Activated naive CD8-positive, alpha-beta T cell treated with anti-CD3 and anti-CD28 coated beads, Interleukin-2, amount 50 U/mL, for 24 hours (primary cell): ENCODE data around the gene PRDM8.
A peak's percentile ranks its signal among the peaks of the same experiment; 100 is the strongest.

Experiments used
- ATAC-seq: fragments of 150-1000 bp; cut with Tn5 transposase; one replicate; pipeline ENCODE4 v1.10.0; 2021
- DNase-seq: peaks from one replicate; pipeline ENCODE4 v3.0.0; 2021
- H3K27ac Mint-ChIP-seq: one replicate; pipeline ENCODE4 v1.8.0; 2021; ENCODE audit warnings: mild to moderate bottlenecking, mixed read lengths
- H3K27me3 Mint-ChIP-seq: one replicate; pipeline ENCODE4 v1.8.0; 2021; ENCODE audit warnings: mixed read lengths
- H3K36me3 Mint-ChIP-seq: one replicate; pipeline ENCODE4 v1.8.0; 2021; ENCODE audit warnings: low read depth, mixed read lengths
- H3K4me1 Mint-ChIP-seq: one replicate; pipeline ENCODE4 v1.8.0; 2021; ENCODE audit warnings: mixed read lengths
- H3K4me3 Mint-ChIP-seq: one replicate; pipeline ENCODE4 v1.8.0; 2021; ENCODE audit warnings: mild to moderate bottlenecking, moderate library complexity, mixed read lengths
- H3K9me3 Mint-ChIP-seq: one replicate; pipeline ENCODE4 v1.8.0; 2021; ENCODE audit warnings: mixed read lengths

The PRDM8 gene

GRCh38 chr4:80196922-80197573, at the start of gene PRDM8:
TSS of gene PRDM8 (plus strand) at chr4:80197503. CDS start at chr4:80200081, 2,578 bp downstream.
- peak; percentile 28 for DNase-seq
- peaks cover 8% of the 10 kb centered on the region for H3K36me3 Mint-ChIP-seq

DNA sequence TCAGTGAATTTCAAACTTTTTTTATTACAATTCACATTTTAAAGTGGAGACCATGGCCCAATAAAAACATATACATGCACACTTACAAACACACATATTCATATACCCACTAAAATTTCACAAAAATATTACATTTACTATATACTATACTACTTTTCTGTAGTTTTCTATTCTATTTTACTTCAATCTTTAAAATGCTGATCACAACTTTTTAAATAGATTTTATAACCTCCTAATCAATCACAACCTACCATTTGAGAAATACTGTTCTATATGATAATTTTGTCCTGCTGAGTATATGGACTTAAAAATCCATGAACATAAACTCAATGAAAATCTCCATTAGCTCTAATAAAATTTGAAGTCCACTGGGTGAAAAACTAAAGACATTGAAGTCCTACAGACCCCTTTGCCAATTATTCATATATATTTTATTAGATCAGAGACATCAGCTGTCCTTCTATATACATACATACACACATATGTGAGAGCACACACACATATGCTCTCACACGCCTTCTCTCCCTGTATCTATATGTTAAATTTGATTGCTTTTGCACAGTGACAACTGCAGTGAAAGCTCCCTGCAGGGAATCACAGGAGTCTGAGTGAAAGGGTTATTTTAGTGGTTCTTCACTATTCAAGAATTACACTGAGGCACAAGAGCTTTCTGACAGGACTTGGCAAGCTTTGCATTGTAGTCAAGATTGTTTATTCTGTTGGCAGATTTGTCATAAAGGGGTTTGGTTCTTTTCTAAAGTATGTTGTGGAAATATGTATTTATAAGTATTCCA, 46.7 kb upstream of the PRDM8 start:
- Mint-ChIP-seq H3K36me3 (no peaks in the 10 kb centered on the region), H3K4me1 (peaks cover 21% of the 10 kb centered on the region), H3K27me3 (no peaks in the 10 kb centered on the region), H3K9me3 (no peaks in the 10 kb centered on the region), H3K4me3 (no peak overlapping the region), H3K27ac (no peak overlapping the region)
- ATAC-seq = no peak
- no peak for DNase-seq

More at GRCh38 chr4:80196922-80197573, at the start of gene PRDM8:
- Mint-ChIP-seq H3K4me1 (peaks cover 29% of the 10 kb centered on the region), H3K27ac (no peak within 1 kb of the TSS), H3K9me3 (no peaks in the 10 kb centered on the region), H3K4me3 (peak within 1 kb of the TSS; percentile 60), H3K27me3 (peaks cover 30% of the 10 kb centered on the region)
- peak; percentile 45 for ATAC-seq

- no peaks in the 10 kb centered on the region for H3K36me3 Mint-ChIP-seq
- H3K27ac Mint-ChIP-seq = no peak overlapping the region
- H3K9me3 Mint-ChIP-seq = no peaks in the 10 kb centered on the region
- H3K27me3 Mint-ChIP-seq = no peaks in the 10 kb centered on the region
- H3K4me1 Mint-ChIP-seq = peaks cover 21% of the 10 kb centered on the region
- H3K4me3 Mint-ChIP-seq = no peak overlapping the region
- no peak for ATAC-seq
- DNase-seq = no peak
Measured at GRCh38 chr4:80151981-80152380, 45.3 kb upstream of the PRDM8 start.

- peak; percentile 90 for ATAC-seq
- no peaks in the 10 kb centered on the region for H3K9me3 Mint-ChIP-seq
- no peak for DNase-seq
- no peaks in the 10 kb centered on the region for H3K36me3 Mint-ChIP-seq
- H3K4me3 Mint-ChIP-seq = peak overlapping the region; percentile 48
- peak overlapping the region; percentile 96 for H3K27ac Mint-ChIP-seq
- no peaks in the 10 kb centered on the region for H3K27me3 Mint-ChIP-seq
- peaks cover 30% of the 10 kb centered on the region for H3K4me1 Mint-ChIP-seq
Measured at GRCh38 chr4:80153874-80154544, 43.3 kb upstream of the PRDM8 start.

DNA sequence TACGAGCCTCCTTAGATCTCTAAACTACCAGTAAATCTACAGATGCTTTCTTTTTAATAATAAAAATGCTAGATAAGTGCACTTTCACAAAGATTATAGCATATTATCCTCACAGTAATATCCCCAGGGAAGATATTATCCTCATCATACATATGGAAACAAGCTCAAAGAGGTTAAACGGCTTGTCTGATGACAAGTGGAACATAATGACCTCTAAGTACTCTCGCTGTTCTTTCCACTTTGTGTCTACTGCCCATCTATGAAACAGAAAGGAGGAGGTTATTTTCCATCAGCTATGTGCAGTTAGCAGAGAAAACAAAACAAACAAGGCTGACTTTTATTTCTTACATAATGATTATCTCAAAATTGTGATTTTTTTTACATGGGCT, 42.8 kb upstream of the PRDM8 start:
- no peak for DNase-seq
- Mint-ChIP-seq H3K4me3 (peak overlapping the region; percentile 48), H3K9me3 (no peaks in the 10 kb centered on the region), H3K4me1 (peaks cover 30% of the 10 kb centered on the region), H3K36me3 (no peaks in the 10 kb centered on the region), H3K27ac (peak overlapping the region; percentile 96), H3K27me3 (no peaks in the 10 kb centered on the region)
- ATAC-seq = peak; percentile 71

GRCh38 chr4:80155316-80155982, 41.9 kb upstream of the PRDM8 start:
- no peaks in the 10 kb centered on the region for H3K9me3 Mint-ChIP-seq
- no peaks in the 10 kb centered on the region for H3K27me3 Mint-ChIP-seq
- no peaks in the 10 kb centered on the region for H3K36me3 Mint-ChIP-seq
- peaks cover 30% of the 10 kb centered on the region for H3K4me1 Mint-ChIP-seq
- DNase-seq (no peak), ATAC-seq (no peak)
- peak overlapping the region; percentile 96 for H3K27ac Mint-ChIP-seq
- H3K4me3 Mint-ChIP-seq = no peak overlapping the region

GRCh38 chr4:80156410-80156809, 40.9 kb upstream of the PRDM8 start:
- DNase-seq (no peak), ATAC-seq (no peak)
- no peak overlapping the region for H3K4me3 Mint-ChIP-seq
- H3K9me3 Mint-ChIP-seq = no peaks in the 10 kb centered on the region
- H3K36me3 Mint-ChIP-seq = no peaks in the 10 kb centered on the region
- H3K27me3 Mint-ChIP-seq = no peaks in the 10 kb centered on the region
- H3K27ac Mint-ChIP-seq = no peak overlapping the region
- H3K4me1 Mint-ChIP-seq = peaks cover 30% of the 10 kb centered on the region

DNA sequence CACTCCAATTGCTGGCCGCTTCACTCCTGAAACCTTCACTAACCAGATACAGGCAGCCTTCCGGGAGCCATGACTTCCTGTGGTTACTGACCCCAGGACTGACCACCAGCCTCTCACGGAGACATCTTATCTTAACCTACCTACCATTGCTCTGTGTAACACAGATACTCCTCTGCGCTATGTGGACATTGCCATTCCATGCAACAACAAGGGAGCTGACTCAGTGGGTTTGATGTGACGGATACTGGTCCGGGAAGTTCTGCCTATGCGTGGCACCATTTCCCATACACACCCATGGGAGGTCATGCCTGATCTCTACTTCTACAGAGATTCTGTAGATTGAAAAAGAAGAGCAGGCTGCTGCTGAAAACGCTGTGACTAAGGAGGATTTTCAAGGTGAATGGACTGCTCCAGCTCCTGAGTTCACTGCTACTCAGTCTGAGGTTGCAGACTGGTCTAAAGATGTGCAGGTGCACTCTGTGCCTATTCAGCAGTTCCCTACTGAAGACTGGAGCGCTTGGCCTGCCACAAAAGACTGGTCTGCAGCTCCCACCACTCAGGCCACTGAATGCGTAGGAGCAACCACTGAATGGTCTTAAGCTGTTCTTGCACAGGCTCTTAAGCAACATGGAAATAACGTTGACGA, 35.8 kb upstream of the PRDM8 start:
- Mint-ChIP-seq H3K27ac (no peak overlapping the region), H3K4me3 (no peak overlapping the region)

GRCh38 chr4:80162418-80162817, 34.9 kb upstream of the PRDM8 start:
- Mint-ChIP-seq H3K27ac (no peak overlapping the region), H3K27me3 (no peaks in the 10 kb centered on the region), H3K4me3 (no peak overlapping the region), H3K4me1 (peaks cover 4% of the 10 kb centered on the region), H3K9me3 (no peaks in the 10 kb centered on the region), H3K36me3 (no peaks in the 10 kb centered on the region)
- DNase-seq (no peak), ATAC-seq (no peak)

More for the DNA sequence above, 35.8 kb upstream of the PRDM8 start:
- Mint-ChIP-seq H3K9me3 (no peaks in the 10 kb centered on the region), H3K36me3 (no peaks in the 10 kb centered on the region), H3K27me3 (no peaks in the 10 kb centered on the region), H3K4me1 (peaks cover 9% of the 10 kb centered on the region)
- no peak for DNase-seq
- no peak for ATAC-seq

GRCh38 chr4:80165855-80166254, 31.4 kb upstream of the PRDM8 start:
- no peak for ATAC-seq
- no peak overlapping the region for H3K27ac Mint-ChIP-seq

GRCh38 chr4:80171251-80171650, 26.1 kb upstream of the PRDM8 start:
- ATAC-seq = peak; percentile 67
- H3K4me3 Mint-ChIP-seq = no peak overlapping the region
- no peak for DNase-seq
- H3K27me3 Mint-ChIP-seq = no peaks in the 10 kb centered on the region
- H3K4me1 Mint-ChIP-seq = peaks cover 54% of the 10 kb centered on the region
- H3K9me3 Mint-ChIP-seq = peaks cover 4% of the 10 kb centered on the region
- peak overlapping the region; percentile 92 for H3K27ac Mint-ChIP-seq
- no peaks in the 10 kb centered on the region for H3K36me3 Mint-ChIP-seq

More at GRCh38 chr4:80165855-80166254, 31.4 kb upstream of the PRDM8 start:
- DNase-seq = no peak
- H3K4me1 Mint-ChIP-seq = peaks cover 7% of the 10 kb centered on the region
- H3K27me3 Mint-ChIP-seq = no peaks in the 10 kb centered on the region
- H3K4me3 Mint-ChIP-seq = no peak overlapping the region
- peaks cover 4% of the 10 kb centered on the region for H3K9me3 Mint-ChIP-seq
- H3K36me3 Mint-ChIP-seq = no peaks in the 10 kb centered on the region

- peaks cover 4% of the 10 kb centered on the region for H3K9me3 Mint-ChIP-seq
- ATAC-seq (no peak), DNase-seq (no peak)
- peak overlapping the region; percentile 92 for H3K27ac Mint-ChIP-seq
- H3K4me1 Mint-ChIP-seq = peaks cover 54% of the 10 kb centered on the region
- H3K36me3 Mint-ChIP-seq = no peaks in the 10 kb centered on the region
- peak overlapping the region; percentile 54 for H3K4me3 Mint-ChIP-seq
- no peaks in the 10 kb centered on the region for H3K27me3 Mint-ChIP-seq
Measured at GRCh38 chr4:80171656-80172055, 25.6 kb upstream of the PRDM8 start.

GRCh38 chr4:80172203-80172602, 25.1 kb upstream of the PRDM8 start:
- DNase-seq (no peak), ATAC-seq (peak; percentile 85)
- peak overlapping the region; percentile 92 for H3K27ac Mint-ChIP-seq
- H3K27me3 Mint-ChIP-seq = no peaks in the 10 kb centered on the region
- H3K4me1 Mint-ChIP-seq = peaks cover 56% of the 10 kb centered on the region
- H3K9me3 Mint-ChIP-seq = peaks cover 4% of the 10 kb centered on the region
- H3K4me3 Mint-ChIP-seq = peak overlapping the region; percentile 54
- H3K36me3 Mint-ChIP-seq = no peaks in the 10 kb centered on the region

DNA sequence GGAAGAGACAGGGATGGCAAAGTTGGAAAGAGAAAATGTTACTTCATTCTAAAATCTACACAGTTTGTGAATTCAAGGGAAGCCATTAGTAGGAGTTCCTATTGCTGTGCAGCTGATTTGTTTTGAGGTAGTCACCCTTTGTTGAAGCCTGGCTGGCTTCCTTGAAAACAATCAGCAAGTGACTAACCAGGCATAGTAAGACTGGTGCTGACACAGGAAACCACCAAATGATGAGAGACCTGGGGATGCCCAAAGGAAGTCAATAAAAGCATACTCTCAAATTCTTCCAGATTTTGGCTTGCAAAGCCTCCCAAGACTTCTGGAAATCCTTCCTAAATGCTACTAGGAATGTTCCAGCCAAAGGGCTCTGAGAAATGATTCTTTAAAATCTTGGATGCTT, 23.9 kb upstream of the PRDM8 start:
- peaks cover 8% of the 10 kb centered on the region for H3K9me3 Mint-ChIP-seq
- H3K4me1 Mint-ChIP-seq = peaks cover 56% of the 10 kb centered on the region
- H3K36me3 Mint-ChIP-seq = no peaks in the 10 kb centered on the region
- no peak for DNase-seq
- peak overlapping the region; percentile 54 for H3K4me3 Mint-ChIP-seq
- no peaks in the 10 kb centered on the region for H3K27me3 Mint-ChIP-seq
- ATAC-seq = peak; percentile 88
- H3K27ac Mint-ChIP-seq = peak overlapping the region; percentile 92
